IMR-90 (cell line): ENCODE results near the gene TVP23C. TPM values are rescaled to one million over a fixed set of nuclear protein-coding genes. Genes with fewer than 3 reads are reported as not detected.
"Not testable (repeated sequence)": the region's sequence is repeated elsewhere in the genome, so short reads cannot be mapped to it uniquely, and the experiment has no call there.

Experiments
- ATAC-seq: fragments of 200-7000 bp; cut with Tn5 transposase; 2 replicates; pipeline ENCODE4 v1.9.1; 2020; ENCODE audit warnings: low read depth, mild to moderate bottlenecking, moderate library complexity
- BruUV-seq: library from RNA; stranded (reverse); fragments of 400-500 nt; replicated peaks from 2 replicates; lab custom pipeline; 2021; lab: Mats Ljungman, UMichigan
- CTCF ChIA-PET: fragments of 300-600 bp; formaldehyde crosslinking; extraction: SDS; loops from one replicate; lab custom pipeline; 2021; ENCODE audit warnings: antibody characterized with exemption; lab: Yijun Ruan, JAX
- POLR2A ChIA-PET: fragments of 300-600 bp; sonication (Branson Sonifier 250); formaldehyde crosslinking; loops from one replicate; lab custom pipeline; 2022; ENCODE audit warnings: antibody characterized with exemption; ENCODE audit not compliant: unreplicated experiment; lab: Charles Lee
- DNase-seq: peaks from one replicate; pipeline ENCODE4 v3.0.0; 2013
- H2AFZ ChIP-seq: replicated peaks from 2 replicates; pipeline ENCODE3; 2013; ENCODE audit warnings: low read length, mild to moderate bottlenecking; ENCODE audit not compliant: poor library complexity
- H2AK5ac ChIP-seq: 2 replicates; pipeline ENCODE4 v1.6.1; 2013; ENCODE audit warnings: low read depth, low read length, inconsistent platforms
- H2AK9ac ChIP-seq: replicated peaks from 2 replicates; pipeline ENCODE3; 2013; ENCODE audit warnings: mild to moderate bottlenecking, low read depth, low read length, moderate library complexity; ENCODE audit not compliant: poor library complexity
- H2BK120ac ChIP-seq: 2 replicates; pipeline ENCODE4 v1.6.1; 2013; ENCODE audit warnings: low read depth, low read length, inconsistent platforms
- H2BK15ac ChIP-seq: 3 replicates; pipeline ENCODE4 v1.6.1; 2013; ENCODE audit warnings: low read depth, low read length, inconsistent platforms
- H2BK20ac ChIP-seq: 2 replicates; pipeline ENCODE4 v1.6.1; 2013; ENCODE audit warnings: low read depth, mild to moderate bottlenecking, inconsistent platforms, low read length, moderate library complexity
- H2BK5ac ChIP-seq: 2 replicates; pipeline ENCODE4 v1.6.1; 2013; ENCODE audit warnings: mild to moderate bottlenecking, low read depth, low read length, inconsistent platforms; ENCODE audit not compliant: poor library complexity, severe bottlenecking
- H3K14ac ChIP-seq: replicated peaks from 2 replicates; pipeline ENCODE4 v1.6.1; 2013; ENCODE audit warnings: low read depth, low read length, inconsistent platforms
- H3K18ac ChIP-seq: 2 replicates; pipeline ENCODE4 v1.6.1; 2013; ENCODE audit warnings: low read depth, low read length, control low read depth
- H3K23ac ChIP-seq: 2 replicates; pipeline ENCODE4 v1.6.1; 2013; ENCODE audit warnings: low read depth, low read length, inconsistent platforms
- H3K27ac ChIP-seq: 2 replicates; pipeline ENCODE4 v1.5.1; 2013; ENCODE audit warnings: mild to moderate bottlenecking, control low read depth, low read length; ENCODE audit not compliant: insufficient read depth
- H3K27me3 ChIP-seq: 2 replicates; pipeline ENCODE4 v1.6.1; 2013; ENCODE audit warnings: low read length; ENCODE audit not compliant: control insufficient read depth, insufficient read depth
- H3K36me3 ChIP-seq: 2 replicates; pipeline ENCODE4 v1.6.1; 2013; ENCODE audit warnings: low read length, mixed read lengths; ENCODE audit not compliant: control insufficient read depth, insufficient read depth
- H3K4ac ChIP-seq: 2 replicates; pipeline ENCODE4 v1.6.1; 2013; ENCODE audit warnings: low read depth, low read length, inconsistent platforms
- H3K4me1 ChIP-seq: 2 replicates; pipeline ENCODE4 v1.6.1; 2013; ENCODE audit warnings: low read length, mixed read lengths; ENCODE audit not compliant: control insufficient read depth, insufficient read depth
- H3K4me2 ChIP-seq: 2 replicates; pipeline ENCODE4 v1.6.1; 2013; ENCODE audit warnings: low read depth, mild to moderate bottlenecking, control low read depth, low read length, moderate library complexity
- H3K4me3 ChIP-seq: 2 replicates; pipeline ENCODE4 v1.5.1; 2013; ENCODE audit warnings: low read depth, mild to moderate bottlenecking, control low read depth, low read length, moderate library complexity; ENCODE audit not compliant: insufficient read depth
- H3K56ac ChIP-seq: 2 replicates; pipeline ENCODE4 v1.6.1; 2013; ENCODE audit warnings: low read length, inconsistent platforms; ENCODE audit not compliant: insufficient read depth; ENCODE audit errors: extremely low read depth
- H3K79me1 ChIP-seq, 2 experiments: 2 replicates each; pipeline ENCODE4 v1.6.1; 2013; ENCODE audit warnings: low read length in 2 of 2, inconsistent platforms in 1 of 2, low read depth in 1 of 2
- H3K9ac ChIP-seq: 2 replicates; pipeline ENCODE4 v1.6.1; 2013; ENCODE audit warnings: low read depth, low read length, control low read depth
- H3K9me1 ChIP-seq: 2 replicates; pipeline ENCODE4 v1.6.1; 2013; ENCODE audit warnings: low read length, inconsistent platforms; ENCODE audit not compliant: insufficient read depth
- H3K9me3 ChIP-seq: 2 replicates; pipeline ENCODE4 v1.6.1; 2013; ENCODE audit warnings: low read length; ENCODE audit not compliant: control insufficient read depth, insufficient read depth
- H4K20me1 ChIP-seq: 2 replicates; pipeline ENCODE4 v1.6.1; 2013; ENCODE audit warnings: low read length, inconsistent platforms; ENCODE audit not compliant: insufficient read depth
- H4K5ac ChIP-seq: 2 replicates; pipeline ENCODE4 v1.6.1; 2013; ENCODE audit warnings: mild to moderate bottlenecking, low read depth, low read length, control low read depth
- H4K8ac ChIP-seq, 2 experiments: 2 replicates each; pipeline ENCODE4 v1.6.1; 2013; ENCODE audit warnings: low read depth in 2 of 2, low read length in 2 of 2, control low read depth in 1 of 2, inconsistent platforms in 1 of 2
- H4K91ac ChIP-seq: 2 replicates; pipeline ENCODE4 v1.6.1; 2013; ENCODE audit warnings: low read depth, low read length, inconsistent platforms; ENCODE audit not compliant: insufficient read depth
- CEBPB ChIP-seq: IDR thresholded peaks from 2 replicates; pipeline ENCODE4 v1.6.1; 2012; ENCODE audit warnings: low read depth, low read length, improper control_type of control experiment
- WGBS, 2 experiments: methylation state at CpG; one replicate each; pipeline versions ENCODE4 v1.1.5 to v1.1.7; 2013; ENCODE audit warnings: missing lambda C conversion rate in 2 of 2; ENCODE audit not compliant: insufficient read length in 1 of 2; ENCODE audit errors: extremely low coverage in 2 of 2; 5-methylcytosine and 5-hydroxymethylcytosine counted together
- dilution Hi-C: fragments of 300-500 bp; cut with HindIII; formaldehyde crosslinking; loops from one replicate; pipeline ENCODE4 v1.14.3; 2018; ENCODE audit warnings: low sequenced_read_pairs; ENCODE audit not compliant: unreplicated experiment
- in situ Hi-C: fragments of 300-500 bp; cut with MboI; formaldehyde crosslinking; loops from 3 replicates; pipeline ENCODE4 v1.14.3; 2019; ENCODE audit warnings: low sequenced_read_pairs, inconsistent platforms, mixed read lengths
- intact Hi-C: fragments of 100-400 bp; cut with micrococcal nuclease; formaldehyde crosslinking; loops from 2 replicates; pipeline ENCODE4 v1.10.0; 2022
- polyA plus RNA-seq, 3 experiments: library from polyadenylated mRNA; depleted of rRNA; stranded (reverse); fragments of >200 nt; gene quantifications; 2 replicates each; pipeline ENCODE4 v1.2.3, GENCODE V29; 2012; ENCODE audit warnings: low replicate concordance in 1 of 3
- total RNA-seq: library from RNA; depleted of rRNA; stranded (reverse); fragments of >200 nt; gene quantifications from 2 replicates; pipeline ENCODE4 v1.2.3, GENCODE V29; 2012

Gene TVP23C
- total and polyA plus RNA-seq, 2 of the 4 experiments (the other 2 are of a cell fraction), result 7.5 to 12.0 TPM

DNA sequence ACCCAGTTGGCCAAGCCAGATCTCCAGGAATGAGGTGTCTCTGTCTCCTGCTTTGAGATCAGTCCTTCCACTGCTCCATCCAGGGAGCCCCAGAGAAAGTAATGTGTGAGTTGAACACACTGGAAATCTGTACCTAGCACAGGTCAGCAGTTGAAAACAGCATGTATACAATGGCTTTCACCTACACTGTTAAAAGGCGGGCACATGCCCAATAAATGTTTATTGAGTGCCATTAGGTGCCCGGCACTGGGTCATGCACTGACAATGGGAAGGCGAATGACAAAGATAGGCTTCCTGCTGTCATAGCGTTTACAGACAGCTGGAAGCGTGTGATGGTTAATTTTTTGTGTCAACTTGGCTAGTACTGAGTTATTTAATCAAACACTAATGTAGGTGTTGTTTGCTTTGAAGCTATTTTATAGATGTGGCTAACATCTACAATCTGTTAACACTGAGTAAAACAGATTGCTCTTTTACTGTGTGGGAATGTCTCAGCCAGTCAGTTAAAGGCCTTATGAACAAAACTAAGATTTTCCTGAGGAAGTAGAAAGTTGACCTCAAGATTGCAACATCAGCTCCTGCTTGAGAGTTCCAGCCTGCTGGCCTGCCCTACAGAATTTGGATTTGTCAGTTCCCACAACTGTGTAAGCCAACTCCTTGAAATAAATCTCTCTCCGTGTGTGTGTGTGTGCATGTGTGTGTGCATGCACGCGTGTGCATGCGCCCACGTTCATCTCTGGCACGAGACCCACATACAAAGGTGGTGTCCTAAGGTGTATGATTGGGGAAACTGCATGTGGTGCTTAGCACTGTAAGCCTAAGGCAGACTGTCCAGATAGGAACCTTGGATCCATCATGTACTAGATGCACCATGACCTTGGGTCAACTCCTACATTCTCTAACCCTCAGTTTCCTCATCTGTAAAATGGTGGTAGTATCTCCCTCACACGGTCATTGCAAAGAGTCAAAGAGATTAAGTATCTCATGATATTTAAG, 38.0 kb downstream of the TVP23C start:
- H3K79me1 ChIP-seq, H3K4me2 ChIP-seq, H2BK5ac ChIP-seq, H2AK5ac ChIP-seq, H4K20me1 ChIP-seq, H3K4ac ChIP-seq, H2BK15ac ChIP-seq, H3K9me3 ChIP-seq, in situ Hi-C loops, H3K23ac ChIP-seq, CTCF ChIA-PET, H3K9me1 ChIP-seq, H3K9ac ChIP-seq, H3K14ac ChIP-seq, H3K4me1 ChIP-seq, H3K56ac ChIP-seq, H2AFZ ChIP-seq, intact Hi-C loops, H2AK9ac ChIP-seq, H3K27me3 ChIP-seq, H4K91ac ChIP-seq, H2BK120ac ChIP-seq, H4K8ac ChIP-seq, H2BK20ac ChIP-seq, dilution Hi-C loops, H3K18ac ChIP-seq, H3K36me3 ChIP-seq, H4K5ac ChIP-seq, POLR2A ChIA-PET, BruUV-seq, H3K4me3 ChIP-seq: not testable (repeated sequence)
- peak; percentile 72 for ATAC-seq
- no CpG with 5 or more reads among the region's 12 CpGs for WGBS, 2 experiments
- DNase-seq, result peak; percentile 47
- peak overlapping the region; percentile 24; the same call in 1 of the 2 replicates for H3K27ac ChIP-seq
- peak; percentile 66 for TF ChIP-seq CEBPB
